NCI-H1930 (cell line): ENCODE data around the gene CHAF1B.
"Not testable (repeated sequence)": the region's sequence is repeated elsewhere in the genome, so short reads cannot be mapped to it uniquely, and the experiment has no call there.

Experiments
- DNase-seq, 2 experiments: peaks; one replicate each; lab custom pipeline; 2025; lab: John Stamatoyannopoulos, UW

CHAF1B gene

DNA sequence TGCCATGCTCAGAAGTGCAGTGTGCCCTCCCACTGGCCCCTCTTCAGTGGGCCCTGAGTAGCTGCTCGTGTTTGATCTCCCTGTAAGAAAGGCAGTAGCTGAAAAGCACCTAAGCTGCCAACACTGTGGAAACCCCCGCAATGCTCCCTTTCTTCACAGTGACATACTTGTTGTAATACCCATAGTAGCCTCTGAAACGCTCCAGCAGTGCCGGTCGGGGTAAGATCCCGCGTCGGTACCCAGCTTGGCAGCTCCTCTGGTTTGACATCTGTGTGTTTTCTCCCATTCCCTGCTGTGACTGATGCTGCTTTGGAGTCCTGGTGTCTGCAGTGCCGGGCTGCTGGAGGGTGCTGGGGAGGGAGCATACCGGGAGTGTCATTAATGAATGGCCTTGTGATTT lies 3.6 kb downstream of the CHAF1B start:
- no peak for DNase-seq

DNA sequence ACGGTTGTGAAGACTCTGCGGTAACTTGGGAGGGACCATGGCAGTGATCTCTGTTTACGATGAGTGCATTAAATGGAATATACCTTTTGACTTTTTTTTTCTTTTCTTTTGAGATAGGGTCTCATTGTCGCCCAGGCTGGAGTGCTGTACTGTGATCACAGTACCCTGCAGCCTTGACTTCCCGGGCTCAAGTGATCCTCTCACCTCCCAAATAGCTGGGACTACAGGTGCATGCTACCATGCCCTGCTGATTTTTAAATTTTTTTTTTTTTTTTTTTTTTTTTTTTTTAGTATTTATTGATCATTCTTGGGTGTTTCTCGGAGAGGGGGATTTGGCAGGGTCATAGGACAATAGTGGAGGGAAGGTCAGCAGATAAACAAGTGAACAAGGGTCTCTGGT lies 6.5 kb downstream of the CHAF1B start:
- not testable (repeated sequence) for DNase-seq

GRCh38 chr21:36395353-36396111 lies 10.3 kb downstream of the CHAF1B start:
- no peak for DNase-seq

- no peak for DNase-seq
Measured at GRCh38 chr21:36396325-36396724, 11.1 kb downstream of the CHAF1B start.

DNA sequence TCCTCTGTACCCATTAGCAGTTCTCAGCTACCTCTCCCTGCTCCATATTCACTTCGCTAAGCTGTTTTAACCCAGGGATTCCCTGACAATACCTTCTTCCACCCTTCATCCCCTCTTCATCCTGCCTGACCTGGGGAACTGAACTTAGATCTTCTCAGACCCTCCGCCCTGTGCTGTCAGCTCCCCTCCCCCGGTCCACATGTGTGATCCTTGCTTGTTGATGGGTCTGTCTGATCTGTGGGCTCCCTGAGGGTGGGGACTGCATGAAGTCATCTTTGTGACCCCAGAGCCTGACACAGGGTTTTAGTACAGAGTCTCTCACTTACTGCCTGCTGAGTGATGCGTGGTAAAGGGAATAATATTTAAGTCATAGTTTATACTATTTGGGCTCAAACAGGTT lies 11.8 kb downstream of the CHAF1B start:
- no peak for DNase-seq

- DNase-seq: no peak
Measured at GRCh38 chr21:36397606-36398005, 12.4 kb downstream of the CHAF1B start.

DNA sequence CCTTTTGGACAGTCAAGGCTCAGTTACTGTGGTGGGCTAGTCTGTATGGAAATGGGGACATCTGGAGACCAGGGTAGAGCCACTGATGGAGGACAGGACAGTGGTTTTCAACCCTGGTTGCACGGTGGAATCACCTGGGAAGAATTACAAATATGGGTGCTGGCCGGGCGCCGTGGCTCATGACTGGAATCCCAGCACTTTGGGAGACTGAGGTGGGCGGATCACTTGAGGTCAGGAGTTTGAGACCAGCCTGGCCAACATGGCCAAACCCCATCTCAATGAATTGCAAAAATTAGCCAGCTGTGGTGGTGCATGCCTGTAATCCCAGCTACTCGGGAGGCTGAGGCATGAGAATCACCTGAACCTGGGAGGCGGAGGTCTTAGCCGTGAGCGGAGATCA lies 14.5 kb downstream of the CHAF1B start:
- DNase-seq: not testable (repeated sequence)

DNA sequence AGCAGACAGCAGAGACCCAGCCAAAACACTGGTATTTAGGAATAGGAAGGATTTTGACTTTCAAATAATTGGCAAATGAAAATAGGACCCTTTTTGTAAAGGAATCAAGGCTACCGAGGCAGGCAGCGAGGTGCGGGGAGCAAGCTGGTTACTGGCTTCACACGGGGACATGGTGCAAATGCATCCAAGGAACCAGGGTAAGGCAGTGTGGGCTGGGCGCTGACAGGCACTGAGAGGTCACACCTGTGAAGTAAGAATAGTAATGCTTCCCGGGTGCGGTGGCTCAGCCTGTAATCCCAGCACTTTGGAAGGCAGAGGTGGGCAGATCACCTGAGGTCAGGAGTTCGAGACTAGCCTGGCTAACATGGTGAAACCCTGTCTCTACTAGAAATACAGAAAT lies 15.5 kb downstream of the CHAF1B start:
- DNase-seq: no peak

DNA sequence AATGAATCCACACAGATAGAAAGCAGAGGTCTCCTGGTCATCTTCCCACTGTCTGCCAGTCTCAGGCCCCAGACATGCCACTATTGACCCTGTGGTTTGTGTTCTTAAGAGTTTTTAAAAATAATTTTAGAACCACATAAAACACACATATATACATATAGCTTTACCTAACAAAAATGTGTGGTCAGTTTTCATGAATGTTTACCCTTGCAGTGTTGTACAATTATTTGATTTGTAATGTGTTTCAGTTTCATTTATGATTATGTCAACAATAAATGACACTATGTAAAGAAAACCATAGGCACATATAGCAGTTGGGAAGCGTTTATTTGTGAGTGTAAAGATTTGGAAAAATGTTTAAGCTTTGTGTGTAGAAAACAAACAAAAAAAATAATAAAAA lies 17.1 kb downstream of the CHAF1B start:
- no peak for DNase-seq

DNA sequence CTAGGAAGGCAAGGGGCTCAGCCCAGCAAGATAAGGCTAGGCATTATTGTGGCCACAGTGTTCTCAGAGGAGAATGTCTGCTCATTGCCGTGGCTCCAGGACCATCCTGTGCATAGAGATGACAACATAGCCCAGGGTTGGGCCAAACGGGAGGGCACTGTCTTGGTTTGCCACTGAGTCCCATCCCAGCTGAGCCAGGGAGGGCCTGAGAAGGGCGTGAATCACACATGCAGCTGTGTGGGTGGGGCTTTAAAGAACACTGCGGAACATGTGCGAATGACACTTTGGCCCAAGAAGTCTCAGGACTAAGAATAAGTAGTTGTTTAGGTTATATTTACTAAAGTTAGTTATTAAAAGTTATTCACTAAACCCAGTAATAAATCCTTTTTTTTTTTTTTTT lies 18.5 kb downstream of the CHAF1B start:
- DNase-seq: no peak

- DNase-seq: no peak
Measured at GRCh38 chr21:36408568-36408967, 23.4 kb downstream of the CHAF1B start.

DNA sequence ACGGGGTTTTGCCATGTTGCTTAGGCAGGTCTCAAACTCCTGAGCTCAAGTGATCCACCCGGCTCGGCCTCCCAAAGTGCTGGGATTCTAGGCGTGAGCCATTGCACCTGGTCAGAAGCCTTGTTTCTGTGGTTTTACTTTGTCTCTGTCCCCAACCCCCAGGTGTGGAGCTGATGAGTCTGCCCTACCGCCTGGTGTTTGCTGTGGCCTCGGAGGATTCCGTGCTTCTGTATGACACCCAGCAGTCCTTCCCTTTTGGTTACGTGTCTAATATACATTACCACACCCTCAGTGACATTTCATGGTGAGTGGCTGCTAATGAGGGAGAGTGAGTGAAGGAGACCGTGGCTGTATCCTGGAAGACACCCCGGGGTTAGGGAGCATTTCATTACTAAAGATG lies 26.1 kb downstream of the CHAF1B start:
- DNase-seq: no peak

- no peak for DNase-seq
Measured at GRCh38 chr21:36412916-36413315, 27.7 kb downstream of the CHAF1B start.

- no peak for DNase-seq
Measured at GRCh38 chr21:36415375-36415774, 30.2 kb downstream of the CHAF1B start.

- DNase-seq: no peak
Measured at GRCh38 chr21:36419241-36419640, 34.0 kb downstream of the CHAF1B start.

DNA sequence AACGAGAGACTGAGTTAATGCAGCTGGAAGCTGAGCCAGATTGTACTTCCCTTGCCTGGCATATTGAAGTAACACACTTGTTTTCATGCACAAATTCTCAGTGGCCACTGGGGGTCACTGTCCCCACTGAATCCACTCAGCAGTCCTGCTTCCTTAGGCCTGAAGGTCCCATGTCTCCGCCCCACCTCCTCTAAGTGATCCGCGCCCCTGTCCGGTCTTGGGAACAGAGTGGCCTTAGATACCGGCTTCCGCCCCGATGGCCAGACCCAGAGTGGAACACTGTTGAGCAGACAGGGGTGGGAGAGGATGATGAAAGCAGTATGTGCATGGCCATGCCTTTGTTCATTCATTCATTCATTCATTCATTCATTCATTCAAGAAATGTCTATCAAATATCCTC lies 34.8 kb downstream of the CHAF1B start:
- peak; percentile 22 to 38 for DNase-seq

GRCh38 chr21:36420571-36421339 lies 35.6 kb downstream of the CHAF1B start:
- DNase-seq: no peak

DNA sequence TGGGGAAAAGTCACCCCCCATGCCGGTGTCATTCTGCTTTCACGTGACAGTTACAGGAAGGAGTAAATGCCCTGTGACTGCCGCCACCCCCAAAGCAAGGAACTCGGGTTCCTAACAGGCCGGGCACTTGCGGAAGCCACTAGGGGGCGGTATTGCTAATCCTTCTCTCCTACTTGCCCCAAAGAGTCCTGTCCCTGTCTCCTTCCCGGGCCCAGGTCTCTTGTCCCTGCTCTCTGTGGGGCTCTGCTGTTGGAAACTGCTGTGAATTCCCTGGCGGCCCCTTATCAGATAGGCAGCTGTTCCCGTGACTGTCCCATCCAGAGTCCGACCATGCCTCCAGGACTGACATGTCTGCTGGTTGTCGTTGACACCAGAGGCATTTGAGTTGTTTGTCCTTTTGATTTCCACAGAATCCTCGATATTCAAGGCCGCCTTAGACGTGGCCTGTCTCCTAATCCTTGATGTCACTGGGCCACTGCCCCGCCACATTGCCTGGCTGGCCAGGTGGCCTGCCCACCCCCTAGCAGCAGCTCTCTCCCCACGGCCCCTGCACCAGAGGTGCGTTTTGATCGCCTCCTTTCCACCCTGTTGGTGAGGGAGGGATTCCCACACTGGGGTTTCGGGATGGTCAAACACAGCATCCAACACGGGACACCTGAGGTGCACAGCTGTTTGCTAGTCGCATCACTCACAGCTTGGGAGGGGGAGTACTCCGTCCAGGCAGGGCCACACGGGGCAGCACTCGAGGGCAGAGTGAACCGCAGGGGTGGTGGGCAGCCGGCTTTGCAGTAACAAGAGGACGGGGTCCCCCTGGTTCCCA lies 37.3 kb downstream of the CHAF1B start:
- DNase-seq: peak in 1 of 2 experiments; percentile 13

DNA sequence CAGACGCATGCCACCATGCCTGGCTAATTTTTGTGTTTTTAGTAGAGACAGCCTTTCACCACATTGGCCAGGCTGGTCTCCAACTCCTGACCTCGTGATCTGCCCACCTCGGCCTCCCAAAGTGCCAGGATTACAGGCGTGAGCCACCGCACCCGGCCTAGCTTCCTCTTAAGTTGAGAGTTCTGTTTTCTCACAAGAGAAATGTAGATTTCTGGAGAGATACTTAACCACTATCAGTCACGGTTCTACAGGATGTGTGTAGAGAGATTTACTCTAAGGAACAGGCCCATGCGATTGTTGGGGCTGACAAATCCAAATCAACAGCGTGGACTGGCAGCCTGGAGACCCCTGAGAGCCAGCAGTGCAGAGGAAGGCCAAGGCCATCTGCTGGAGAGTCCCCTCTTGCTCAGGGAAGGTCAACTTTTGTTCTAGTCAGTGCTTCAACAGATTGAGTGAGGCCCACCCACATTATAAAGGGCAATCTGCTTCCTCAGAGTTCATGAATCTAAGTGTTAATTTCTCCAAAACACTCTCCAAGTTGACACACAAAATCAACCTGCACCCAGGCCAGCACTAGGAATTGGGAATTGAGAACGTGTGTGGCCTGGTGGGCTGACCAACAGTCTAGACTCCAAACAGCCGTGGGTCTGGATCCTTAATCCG lies 38.7 kb downstream of the CHAF1B start:
- DNase-seq: no peak

GRCh38 chr21:36424592-36424991 lies 39.4 kb downstream of the CHAF1B start:
- DNase-seq: no peak

DNA sequence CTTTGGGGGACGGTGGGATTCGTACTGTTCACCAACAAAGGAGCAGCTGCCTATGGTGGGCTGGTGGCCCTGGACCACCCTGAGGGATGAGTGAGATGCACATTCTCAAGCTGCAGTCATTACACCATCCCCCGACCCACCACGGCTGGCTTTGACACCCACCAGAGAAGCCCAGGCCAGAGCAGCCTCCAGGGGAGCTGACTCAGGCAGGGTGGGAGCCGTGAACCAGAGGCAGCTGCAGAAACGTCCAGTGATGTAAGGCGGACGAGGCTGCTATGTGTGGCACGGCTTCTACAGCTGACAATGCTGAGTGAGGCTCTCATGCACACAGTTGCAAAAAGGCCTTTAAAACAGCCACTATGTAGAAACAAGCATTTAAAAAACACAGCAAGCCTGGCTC lies 40.1 kb downstream of the CHAF1B start:
- no peak for DNase-seq

GRCh38 chr21:36427502-36427901 lies 42.3 kb downstream of the CHAF1B start:
- DNase-seq: no peak
